Measurements from ENCODE around the gene PLEKHM3. TPM values are rescaled to one million over a fixed set of nuclear protein-coding genes. Genes with fewer than 3 reads are reported as not detected.
A peak's percentile ranks its signal among the peaks of the same experiment; 100 is the strongest.

PLEKHM3 gene
- total and polyA plus RNA-seq, 2 of the 13 experiments (the other 11 are each of a cell fraction or from before 2014, with no cell fraction given), result 4.5 to 4.7 TPM

GRCh38 chr2:207819839-207820784 lies 205.2 kb downstream of the PLEKHM3 start (continued):
- TF ChIP-seq SMC3 (IDR thresholded peaks at IDR 0.05; ENCODE audit: low read length) (peak; percentile 22; the same call in 1 of the 2 replicates), ZNF12 (CRISPR knock-in tag; IDR thresholded peaks at IDR 0.05) (no peak; the same call in 1 of the 2 replicates), ARID3A (IDR thresholded peaks at IDR 0.05; ENCODE audit: low read depth, low read length) (peak; percentile 92), ZNF296 (CRISPR knock-in tag; conservative IDR thresholded peaks at IDR 0.05) (no peak), GMEB2 (CRISPR knock-in tag; IDR thresholded peaks at IDR 0.05; ENCODE audit: low read depth) (peak; percentile 0; the same call in 1 of the 2 replicates), ZIK1 (CRISPR knock-in tag; IDR thresholded peaks at IDR 0.05; ENCODE audit: borderline replicate concordance, low read depth) (no peak), UBTF (CRISPR knock-in tag; IDR thresholded peaks at IDR 0.05) (no peak), TEF (CRISPR knock-in tag; IDR thresholded peaks at IDR 0.05) (no peak), ZNF407 (CRISPR knock-in tag; IDR thresholded peaks at IDR 0.05; ENCODE audit: not compliant biosample characterization) (no peak), ZNF496 (CRISPR knock-in tag; IDR thresholded peaks at IDR 0.05; ENCODE audit: insufficient replicate concordance) (no peak)

All from HepG2 (cell line).